Activated CD8-positive, alpha-beta T cell treated with anti-CD3 and anti-CD28 coated beads, Interleukin-2, amount 10 ng/mL, durations not matched to agents 7 days and 5 days (primary cell): ENCODE results near the gene FPR1. TPM values are rescaled to one million over a fixed set of nuclear protein-coding genes. Genes with fewer than 3 reads are reported as not detected.

ENCODE experiments used
- ATAC-seq: fragments of 150-1000 bp; cut with Tn5 transposase; one replicate; pipeline ENCODE4 v1.10.0; 2021; ENCODE audit warnings: moderate library complexity
- CTCF ChIA-PET: fragments of 350-600 bp; sonication (Branson Sonifier 250); formaldehyde crosslinking; loops from one replicate; lab custom pipeline; 2021; ENCODE audit warnings: antibody characterized with exemption; lab: Charles Lee
- POLR2A ChIA-PET: fragments of 350-600 bp; sonication (Branson Sonifier 250); formaldehyde crosslinking; loops from one replicate; lab custom pipeline; 2021; ENCODE audit warnings: antibody characterized with exemption; lab: Charles Lee
- DNase-seq: peaks from one replicate; pipeline ENCODE4 v3.0.0-alpha.2; 2020
- H3K27ac Mint-ChIP-seq: one replicate; pipeline ENCODE4 v1.8.0; 2021; ENCODE audit warnings: mild to moderate bottlenecking, mixed read lengths
- H3K27me3 Mint-ChIP-seq: one replicate; pipeline ENCODE4 v1.8.0; 2021; ENCODE audit warnings: low read depth, mixed read lengths
- H3K36me3 Mint-ChIP-seq: one replicate; pipeline ENCODE4 v1.8.0; 2021; ENCODE audit warnings: low read depth, mixed read lengths
- H3K4me1 Mint-ChIP-seq: one replicate; pipeline ENCODE4 v1.8.0; 2021; ENCODE audit warnings: low read depth, mixed read lengths
- H3K4me3 Mint-ChIP-seq: one replicate; pipeline ENCODE4 v1.8.0; 2021; ENCODE audit warnings: mild to moderate bottlenecking, mixed read lengths
- H3K9me3 Mint-ChIP-seq: one replicate; pipeline ENCODE4 v1.8.0; 2022; ENCODE audit warnings: mixed read lengths; ENCODE audit not compliant: insufficient read depth
- total RNA-seq, 2 experiments: library from RNA; stranded (reverse); gene quantifications; one replicate each; pipeline ENCODE4 v1.2.3, GENCODE V29; 2021

Gene FPR1
- total RNA-seq, 2 experiments from 2014 or later, result not detected

DNA sequence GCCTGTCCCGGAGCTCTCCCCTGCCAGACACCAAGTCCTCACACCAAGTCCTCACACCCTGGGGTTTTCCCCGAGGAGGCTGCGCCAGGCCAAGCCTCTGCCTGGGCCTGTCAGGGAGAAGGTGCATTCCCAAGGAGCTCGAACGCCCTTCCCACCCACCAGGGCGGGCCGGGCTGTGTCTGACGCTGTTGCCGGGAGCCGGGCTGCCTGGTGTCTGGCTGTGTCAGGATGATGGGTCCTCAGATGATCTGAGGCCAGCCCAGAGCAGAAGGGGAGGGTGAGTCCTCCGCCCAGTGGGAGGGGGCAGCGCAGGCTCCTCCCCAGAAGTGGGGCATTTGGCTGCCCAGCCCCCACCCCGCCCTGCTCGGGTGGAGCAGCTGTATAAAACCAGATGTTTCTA, 25.6 kb downstream of the FPR1 start:
- Mint-ChIP-seq H3K27me3 (peaks cover 15% of the 10 kb centered on the region), H3K4me1 (no peaks in the 10 kb centered on the region), H3K4me3 (no peak overlapping the region), H3K9me3 (no peaks in the 10 kb centered on the region), H3K36me3 (peaks cover 2% of the 10 kb centered on the region), H3K27ac (no peak overlapping the region)
- ChIA-PET POLR2A (no interaction called here), CTCF (no interaction called here)
- ATAC-seq (no peak), DNase-seq (no peak)

DNA sequence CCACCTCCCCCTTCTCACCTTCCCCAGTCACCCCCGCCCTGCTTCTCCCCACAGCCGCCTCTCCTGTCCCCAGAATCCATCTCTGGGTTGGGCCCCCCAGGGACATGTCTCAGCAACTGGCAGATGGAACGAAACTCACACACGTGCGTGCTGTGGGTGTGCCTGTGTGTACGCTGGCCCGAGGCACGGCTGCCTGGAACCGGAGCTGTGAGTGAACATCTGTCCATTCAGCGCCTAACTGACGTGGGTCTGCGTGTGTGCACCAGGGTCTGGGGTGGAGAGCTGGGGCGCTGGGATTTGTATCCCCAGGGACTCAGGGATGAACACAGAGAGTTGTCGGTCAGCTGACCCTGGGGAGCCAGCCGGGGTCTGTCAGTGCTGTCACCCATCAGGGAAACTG, 27.1 kb downstream of the FPR1 start:
- Mint-ChIP-seq H3K4me1 (no peaks in the 10 kb centered on the region), H3K36me3 (no peaks in the 10 kb centered on the region), H3K9me3 (no peaks in the 10 kb centered on the region), H3K27me3 (peaks cover 24% of the 10 kb centered on the region), H3K4me3 (no peak overlapping the region), H3K27ac (no peak overlapping the region)
- DNase-seq (no peak), ATAC-seq (no peak)
- POLR2A ChIA-PET, result interaction anchor here (0.6 kb wide), 1 partner anchor 67 kb away, joined by 3 read pairs; no protein-coding TSS in a partner anchor
- CTCF ChIA-PET, result no interaction called here

DNA sequence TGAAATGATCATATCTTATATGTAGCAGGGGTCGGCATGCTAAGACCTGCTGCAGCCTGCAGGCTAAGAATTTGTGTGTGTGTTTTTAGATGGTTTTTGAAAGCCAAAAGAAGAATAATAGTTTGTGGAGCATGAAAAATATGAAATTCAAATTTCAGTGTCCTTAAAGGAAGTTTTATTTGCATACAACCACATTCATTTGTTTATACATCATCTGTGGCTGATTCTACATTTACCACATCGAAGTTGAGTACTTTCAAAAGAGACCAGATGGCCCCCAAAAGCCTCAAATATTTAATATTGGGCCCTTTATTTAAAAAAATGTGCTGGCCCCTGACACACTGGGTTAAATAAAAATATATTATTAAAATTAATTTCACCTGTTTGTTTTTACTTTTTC, 29.2 kb downstream of the FPR1 start:
- H3K4me1 Mint-ChIP-seq, result no peaks in the 10 kb centered on the region
- ATAC-seq (no peak), DNase-seq (no peak)
- peaks cover 4% of the 10 kb centered on the region for H3K36me3 Mint-ChIP-seq
- H3K4me3 Mint-ChIP-seq, result no peak overlapping the region
- no peak overlapping the region for H3K27ac Mint-ChIP-seq
- CTCF ChIA-PET, result no interaction called here
- POLR2A ChIA-PET, result no interaction called here
- H3K27me3 Mint-ChIP-seq, result peaks cover 35% of the 10 kb centered on the region
- no peaks in the 10 kb centered on the region for H3K9me3 Mint-ChIP-seq

DNA sequence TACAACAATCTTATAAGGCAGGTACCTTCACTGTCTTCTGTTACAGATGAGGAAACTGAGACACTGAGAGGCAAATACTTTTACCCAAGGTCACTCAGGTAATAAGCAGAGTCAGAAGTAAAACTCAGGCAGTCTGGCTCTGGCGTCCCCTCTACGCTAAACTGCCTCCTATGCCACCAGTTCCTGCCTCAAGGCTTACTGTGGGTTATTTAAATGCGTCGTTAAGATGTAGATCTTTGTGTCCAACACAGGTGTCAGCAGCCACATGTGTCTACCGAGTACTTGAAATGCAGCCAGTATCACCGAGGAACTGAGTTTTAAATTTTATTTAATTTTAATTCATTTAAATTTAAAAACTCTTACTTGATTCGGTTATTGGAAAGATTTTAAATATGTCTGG, 29.8 kb downstream of the FPR1 start:
- peaks cover 35% of the 10 kb centered on the region for H3K27me3 Mint-ChIP-seq
- no peak overlapping the region for H3K27ac Mint-ChIP-seq
- DNase-seq (no peak), ATAC-seq (no peak)
- no peaks in the 10 kb centered on the region for H3K4me1 Mint-ChIP-seq
- no peaks in the 10 kb centered on the region for H3K9me3 Mint-ChIP-seq
- ChIA-PET POLR2A (no interaction called here), CTCF (no interaction called here)
- H3K4me3 Mint-ChIP-seq, result no peak overlapping the region
- peaks cover 4% of the 10 kb centered on the region for H3K36me3 Mint-ChIP-seq

DNA sequence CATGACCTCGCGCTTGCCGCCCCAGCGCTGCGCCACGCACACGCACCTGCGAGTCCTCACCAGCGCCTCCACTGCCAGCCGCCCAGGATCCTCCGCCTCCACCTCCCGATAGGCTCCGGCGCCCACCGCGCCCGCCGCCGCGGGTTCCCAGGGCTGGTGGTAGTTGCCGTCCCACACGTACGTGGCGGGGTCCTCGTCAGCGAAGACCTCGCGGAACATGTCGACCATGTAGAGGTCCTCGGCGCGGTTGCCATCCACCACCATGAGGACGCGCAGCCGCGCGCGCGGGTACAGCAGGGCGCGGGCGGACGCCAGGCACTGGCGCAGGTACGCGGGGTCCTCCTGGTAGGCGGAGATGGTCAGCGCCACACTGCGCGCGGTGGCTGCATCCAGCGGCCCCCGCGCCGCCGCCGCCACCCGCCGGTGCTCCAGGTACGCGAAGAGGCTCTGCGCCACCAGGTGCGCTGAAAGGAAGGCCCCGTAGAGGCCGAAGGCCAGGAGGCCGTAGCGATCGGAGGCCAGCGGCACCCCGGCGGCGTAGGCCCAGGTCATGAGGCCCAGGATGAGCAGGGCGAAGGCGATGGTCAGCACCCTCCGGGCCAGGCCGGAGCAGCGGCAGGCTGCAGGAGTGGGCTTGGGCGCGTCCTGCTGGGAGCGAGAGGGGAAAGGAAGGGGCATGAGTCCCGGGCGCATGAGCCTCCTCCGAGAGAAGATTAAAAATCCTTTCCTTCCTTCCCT, 32.3 kb downstream of the FPR1 start:
- H3K36me3 Mint-ChIP-seq, result peaks cover 4% of the 10 kb centered on the region
- no peak for DNase-seq
- ATAC-seq, result no peak
- POLR2A ChIA-PET, result no interaction called here
- no peak overlapping the region for H3K4me3 Mint-ChIP-seq
- H3K4me1 Mint-ChIP-seq, result no peaks in the 10 kb centered on the region
- peaks cover 28% of the 10 kb centered on the region for H3K27me3 Mint-ChIP-seq
- H3K27ac Mint-ChIP-seq, result no peak overlapping the region
- CTCF ChIA-PET, result no interaction called here
- no peaks in the 10 kb centered on the region for H3K9me3 Mint-ChIP-seq

DNA sequence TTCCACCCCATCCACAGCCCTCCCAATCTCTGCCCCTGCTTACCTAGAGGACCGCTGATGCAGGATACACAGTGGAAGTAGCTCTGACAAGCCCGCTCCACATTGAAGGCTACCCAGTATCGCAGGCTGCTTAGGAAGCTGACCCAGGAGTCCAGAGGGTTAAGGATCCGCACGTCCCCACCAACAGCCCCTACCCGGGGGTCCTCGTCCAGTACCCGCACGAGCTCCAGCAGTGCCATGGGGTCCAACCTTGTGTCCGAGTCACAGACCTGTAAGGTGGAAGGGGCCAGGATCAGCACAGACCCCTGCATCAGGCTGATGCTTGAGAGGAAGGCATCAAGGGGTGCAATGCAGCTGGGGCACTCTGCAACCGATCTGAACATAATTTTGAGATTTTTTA, 34.8 kb downstream of the FPR1 start:
- POLR2A ChIA-PET, result no interaction called here
- CTCF ChIA-PET, result no interaction called here
- peaks cover 21% of the 10 kb centered on the region for H3K27me3 Mint-ChIP-seq

DNA sequence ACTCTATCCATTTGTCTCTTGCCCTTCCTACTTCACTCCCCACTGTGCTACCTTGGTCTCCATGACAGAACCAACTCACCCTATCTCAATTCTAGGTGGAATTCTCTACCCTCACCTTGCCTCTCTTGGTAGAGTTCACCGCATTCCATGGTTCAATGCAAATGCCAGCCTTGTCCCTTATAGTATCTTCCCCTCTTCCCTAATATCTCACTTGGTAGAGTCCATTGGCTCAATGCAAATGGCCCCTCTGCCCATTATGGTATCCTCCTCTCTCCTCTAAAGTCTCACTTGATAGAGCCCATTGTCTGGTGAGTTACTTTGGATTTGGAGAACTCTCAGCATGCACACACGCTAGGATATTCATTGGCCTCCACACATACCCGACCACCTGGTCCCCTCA, 35.8 kb downstream of the FPR1 start:
- no peak overlapping the region for H3K27ac Mint-ChIP-seq
- no peak overlapping the region for H3K4me3 Mint-ChIP-seq
- H3K36me3 Mint-ChIP-seq, result peaks cover 4% of the 10 kb centered on the region
- POLR2A ChIA-PET, result no interaction called here
- no peaks in the 10 kb centered on the region for H3K4me1 Mint-ChIP-seq
- ATAC-seq (no peak), DNase-seq (no peak)
- no peaks in the 10 kb centered on the region for H3K9me3 Mint-ChIP-seq
- peaks cover 24% of the 10 kb centered on the region for H3K27me3 Mint-ChIP-seq
- CTCF ChIA-PET, result no interaction called here

More for the DNA sequence above, 34.8 kb downstream of the FPR1 start:
- H3K4me1 Mint-ChIP-seq, result no peaks in the 10 kb centered on the region
- H3K4me3 Mint-ChIP-seq, result no peak overlapping the region
- no peak overlapping the region for H3K27ac Mint-ChIP-seq
- H3K9me3 Mint-ChIP-seq, result no peaks in the 10 kb centered on the region
- DNase-seq, result no peak
- peaks cover 4% of the 10 kb centered on the region for H3K36me3 Mint-ChIP-seq
- ATAC-seq, result no peak

DNA sequence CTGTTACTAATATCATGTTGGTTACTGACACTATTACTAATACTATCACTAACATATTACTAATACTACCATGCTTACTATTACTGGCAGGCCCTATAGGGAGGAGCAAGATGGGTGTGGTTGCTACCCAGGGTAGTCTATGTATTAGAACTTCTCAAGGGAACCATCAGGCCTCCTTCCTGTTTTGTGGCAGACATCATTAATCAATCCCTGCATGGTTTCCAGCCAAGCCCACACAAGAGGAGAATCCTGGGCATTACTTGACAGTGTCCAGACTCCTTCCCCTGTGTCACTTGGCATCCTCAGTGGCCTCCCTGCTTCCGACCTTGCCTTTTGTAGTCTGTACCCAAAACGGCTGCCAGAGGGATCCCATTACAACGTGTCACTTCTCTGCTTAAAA, 36.8 kb downstream of the FPR1 start:
- H3K4me3 Mint-ChIP-seq, result no peak overlapping the region
- ChIA-PET POLR2A (no interaction called here), CTCF (no interaction called here)
- no peaks in the 10 kb centered on the region for H3K4me1 Mint-ChIP-seq
- no peaks in the 10 kb centered on the region for H3K9me3 Mint-ChIP-seq
- H3K27me3 Mint-ChIP-seq, result peaks cover 24% of the 10 kb centered on the region
- H3K27ac Mint-ChIP-seq, result no peak overlapping the region
- ATAC-seq (no peak), DNase-seq (no peak)
- H3K36me3 Mint-ChIP-seq, result peaks cover 4% of the 10 kb centered on the region

DNA sequence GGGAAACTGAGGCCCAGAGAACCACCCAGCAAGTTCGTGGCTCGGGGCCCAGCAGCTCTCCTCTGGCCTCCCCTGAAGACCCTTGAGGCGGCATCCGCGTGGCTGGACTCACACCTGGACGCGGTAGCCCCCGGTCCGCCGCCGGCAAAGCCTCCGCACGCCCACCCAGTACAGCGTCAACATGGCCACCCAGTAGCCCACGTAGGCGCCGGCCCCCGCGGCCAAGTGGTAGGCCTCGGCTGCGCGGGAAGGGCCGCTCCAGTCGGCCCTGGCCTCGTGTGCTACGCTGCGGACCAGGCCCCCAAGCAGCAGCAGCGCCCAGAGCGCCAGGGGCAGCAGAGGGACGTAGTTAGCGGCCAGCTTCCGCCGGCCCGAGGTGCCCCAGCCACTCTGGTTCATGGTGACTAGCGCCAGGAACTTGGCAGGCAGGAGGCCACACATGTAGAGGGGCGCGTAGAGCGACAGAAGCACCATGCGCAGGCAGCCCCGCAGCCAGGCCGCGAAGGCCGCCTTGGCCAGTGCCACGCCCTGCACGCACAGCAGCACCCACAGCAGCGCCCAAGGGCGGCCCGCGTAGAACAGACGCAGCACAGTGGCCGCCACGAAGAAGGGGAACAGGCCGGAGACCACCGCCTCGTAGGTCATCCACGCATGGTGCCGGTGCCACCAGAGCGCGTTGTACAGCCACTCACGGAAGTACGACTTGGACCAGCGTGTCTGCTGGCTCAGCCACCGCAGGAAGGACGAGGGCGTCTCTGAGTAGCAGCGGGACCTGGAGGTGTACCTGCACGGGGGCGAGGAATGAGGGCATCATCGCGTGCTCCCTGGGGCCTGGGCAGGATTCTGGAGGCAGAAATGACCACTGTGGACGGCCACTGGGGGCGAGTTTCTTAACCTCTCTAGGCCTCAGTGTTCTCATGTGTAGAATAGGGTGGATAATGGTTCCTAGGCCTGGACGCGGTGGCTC, 38.1 kb downstream of the FPR1 start:
- Mint-ChIP-seq H3K9me3 (no peaks in the 10 kb centered on the region), H3K27me3 (peaks cover 20% of the 10 kb centered on the region), H3K4me1 (no peaks in the 10 kb centered on the region), H3K4me3 (no peak overlapping the region), H3K27ac (no peak overlapping the region), H3K36me3 (peaks cover under 1% of the 10 kb centered on the region)
- POLR2A ChIA-PET, result no interaction called here
- DNase-seq (no peak), ATAC-seq (no peak)
- CTCF ChIA-PET, result no interaction called here

DNA sequence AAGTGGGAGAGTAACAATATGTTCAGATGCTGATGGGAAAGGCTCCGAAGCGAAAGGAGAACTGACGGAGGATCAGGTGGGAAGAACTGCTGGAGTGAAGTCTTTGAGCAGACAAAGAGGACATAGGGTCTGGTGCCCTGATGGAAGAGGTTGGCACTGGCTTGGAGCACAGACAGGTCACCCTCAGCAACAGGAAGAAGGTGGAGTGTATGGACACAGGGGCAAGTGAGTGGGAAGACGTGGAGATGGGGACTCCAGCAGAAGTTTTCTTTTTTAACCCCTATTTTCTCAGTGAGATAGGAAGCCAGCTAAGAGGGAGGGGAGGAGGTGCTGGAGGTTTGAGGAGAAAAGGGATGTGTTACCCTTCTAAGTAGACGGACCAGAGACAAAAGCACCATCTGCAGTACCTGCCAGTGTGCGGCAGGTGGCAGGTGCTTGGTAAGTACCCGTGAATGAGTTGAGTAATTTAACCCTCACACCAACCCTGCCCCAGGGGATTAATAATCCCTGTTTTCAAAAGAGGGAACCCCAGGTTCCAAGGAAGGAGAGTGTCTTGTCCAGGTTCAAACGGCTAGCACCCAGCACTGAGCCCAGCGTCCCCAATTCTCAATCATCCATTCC, 39.1 kb downstream of the FPR1 start:
- Mint-ChIP-seq H3K36me3 (no peaks in the 10 kb centered on the region), H3K4me3 (no peak overlapping the region), H3K4me1 (no peaks in the 10 kb centered on the region), H3K9me3 (no peaks in the 10 kb centered on the region), H3K27ac (no peak overlapping the region), H3K27me3 (peaks cover 17% of the 10 kb centered on the region)
- DNase-seq, result no peak
- CTCF ChIA-PET, result no interaction called here
- POLR2A ChIA-PET, result no interaction called here
- no peak for ATAC-seq

DNA sequence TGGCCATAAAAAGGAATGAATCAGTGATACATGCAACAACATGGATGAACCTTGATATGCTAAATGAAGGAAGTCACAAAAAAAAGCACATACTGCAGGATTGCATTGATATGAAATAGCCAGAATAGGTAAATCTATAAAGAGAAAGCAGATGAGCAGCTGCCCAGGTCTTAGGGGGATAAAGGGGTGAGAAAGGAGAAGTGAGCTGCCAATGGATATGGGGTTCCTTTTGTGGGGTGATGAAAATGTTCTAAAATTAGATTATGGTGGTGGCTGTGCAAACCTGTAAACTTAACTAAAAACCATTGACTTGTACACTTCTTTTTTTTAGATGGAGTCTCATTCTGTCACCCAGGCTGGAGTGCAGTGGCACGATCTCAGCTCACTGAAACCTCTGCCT, 40.0 kb downstream of the FPR1 start:
- Mint-ChIP-seq H3K4me1 (no peaks in the 10 kb centered on the region), H3K9me3 (no peaks in the 10 kb centered on the region), H3K27ac (no peak overlapping the region), H3K27me3 (peaks cover 17% of the 10 kb centered on the region), H3K4me3 (no peak overlapping the region), H3K36me3 (peaks cover 2% of the 10 kb centered on the region)
- POLR2A ChIA-PET, result no interaction called here
- CTCF ChIA-PET, result interaction anchor here (1.1 kb wide), 1 partner anchor 28 kb away, joined by 3 read pairs; no protein-coding TSS in a partner anchor
- no peak for DNase-seq
- ATAC-seq, result no peak

DNA sequence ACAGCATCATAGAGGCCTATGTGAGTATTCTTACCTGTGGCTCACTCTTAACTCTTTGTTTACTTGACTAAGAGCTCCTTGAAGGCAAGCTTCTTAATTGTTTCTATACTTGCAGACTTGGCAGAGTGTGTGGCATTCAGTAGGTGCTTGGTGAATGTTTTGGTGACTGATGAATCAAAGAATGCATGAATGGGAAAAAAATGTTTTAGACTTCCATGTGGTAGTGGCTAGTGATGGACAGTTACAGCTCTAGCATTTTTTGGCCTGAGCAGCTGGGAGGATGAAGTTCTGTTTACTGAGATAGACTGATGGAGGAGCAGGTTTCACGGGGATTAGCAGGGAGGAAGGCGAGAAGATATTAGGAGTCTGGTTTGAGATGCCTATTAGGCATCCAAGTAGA, 41.5 kb downstream of the FPR1 start:
- H3K27me3 Mint-ChIP-seq, result peaks cover 17% of the 10 kb centered on the region
- no peaks in the 10 kb centered on the region for H3K9me3 Mint-ChIP-seq
- DNase-seq (no peak), ATAC-seq (no peak)
- POLR2A ChIA-PET, result no interaction called here
- no peak overlapping the region for H3K27ac Mint-ChIP-seq
- H3K4me1 Mint-ChIP-seq, result peaks cover 3% of the 10 kb centered on the region
- peaks cover 12% of the 10 kb centered on the region for H3K36me3 Mint-ChIP-seq
- CTCF ChIA-PET, result no interaction called here
- H3K4me3 Mint-ChIP-seq, result no peak overlapping the region
